T-helper 2 cell treated with Interferon-gamma antibody and Interleukin-4, amounts not matched to agents 5 μg/mL and 100 μg/mL, for 36 hours (primary cell): ENCODE data around the gene MEGF8.

Experiments
- DNase-seq: peaks from one replicate; pipeline ENCODE4 v3.0.0; 2021; ENCODE audit warnings: low spot score
- H3K27ac Mint-ChIP-seq: one replicate; pipeline ENCODE4 v1.8.0; 2021; ENCODE audit warnings: mild to moderate bottlenecking, mixed read lengths
- H3K27me3 Mint-ChIP-seq: one replicate; pipeline ENCODE4 v1.8.0; 2021; ENCODE audit warnings: low read depth, mixed read lengths
- H3K36me3 Mint-ChIP-seq: one replicate; pipeline ENCODE4 v1.8.0; 2021; ENCODE audit warnings: low read depth, mixed read lengths
- H3K4me1 Mint-ChIP-seq: one replicate; pipeline ENCODE4 v1.8.0; 2021; ENCODE audit warnings: low read depth, mixed read lengths
- H3K4me3 Mint-ChIP-seq: one replicate; pipeline ENCODE4 v1.8.0; 2022; ENCODE audit warnings: mild to moderate bottlenecking, moderate library complexity, mixed read lengths
- H3K9me3 Mint-ChIP-seq: one replicate; pipeline ENCODE4 v1.8.0; 2021; ENCODE audit warnings: mixed read lengths

The MEGF8 gene

GRCh38 chr19:42355896-42356295 is 30.5 kb downstream of the MEGF8 start:
- no peak overlapping the region for H3K4me3 Mint-ChIP-seq
- H3K9me3 Mint-ChIP-seq = no peaks in the 10 kb centered on the region
- no peaks in the 10 kb centered on the region for H3K4me1 Mint-ChIP-seq
- no peak for DNase-seq
- H3K27me3 Mint-ChIP-seq = no peaks in the 10 kb centered on the region
- no peak overlapping the region for H3K27ac Mint-ChIP-seq
- no peaks in the 10 kb centered on the region for H3K36me3 Mint-ChIP-seq

- Mint-ChIP-seq H3K36me3 (no peaks in the 10 kb centered on the region), H3K4me1 (no peaks in the 10 kb centered on the region), H3K27me3 (no peaks in the 10 kb centered on the region), H3K9me3 (no peaks in the 10 kb centered on the region), H3K4me3 (no peak overlapping the region), H3K27ac (no peak overlapping the region)
- no peak for DNase-seq
These were observed 31.3 kb downstream of the MEGF8 start for GRCh38 chr19:42356686-42357085.

GRCh38 chr19:42357290-42357689 is 31.9 kb downstream of the MEGF8 start:
- no peaks in the 10 kb centered on the region for H3K27me3 Mint-ChIP-seq
- H3K4me1 Mint-ChIP-seq = no peaks in the 10 kb centered on the region
- H3K4me3 Mint-ChIP-seq = no peak overlapping the region
- no peaks in the 10 kb centered on the region for H3K9me3 Mint-ChIP-seq
- H3K27ac Mint-ChIP-seq = no peak overlapping the region
- no peak for DNase-seq
- no peaks in the 10 kb centered on the region for H3K36me3 Mint-ChIP-seq

- Mint-ChIP-seq H3K4me3 (no peak overlapping the region), H3K27me3 (no peaks in the 10 kb centered on the region), H3K9me3 (peaks cover 4% of the 10 kb centered on the region), H3K4me1 (no peaks in the 10 kb centered on the region), H3K27ac (peak overlapping the region; percentile 11), H3K36me3 (peaks cover 5% of the 10 kb centered on the region)
- no peak for DNase-seq
These were observed 35.5 kb downstream of the MEGF8 start for GRCh38 chr19:42360787-42361544.

GRCh38 chr19:42361545-42361910 is 36.1 kb downstream of the MEGF8 start:
- no peak for DNase-seq
- Mint-ChIP-seq H3K27ac (no peak overlapping the region), H3K4me1 (no peaks in the 10 kb centered on the region), H3K9me3 (peaks cover 4% of the 10 kb centered on the region), H3K4me3 (no peak overlapping the region), H3K36me3 (peaks cover 5% of the 10 kb centered on the region), H3K27me3 (no peaks in the 10 kb centered on the region)

GRCh38 chr19:42362342-42362741 is 36.9 kb downstream of the MEGF8 start:
- peaks cover 5% of the 10 kb centered on the region for H3K36me3 Mint-ChIP-seq
- no peak overlapping the region for H3K4me3 Mint-ChIP-seq
- H3K27me3 Mint-ChIP-seq = no peaks in the 10 kb centered on the region
- H3K9me3 Mint-ChIP-seq = peaks cover 4% of the 10 kb centered on the region
- H3K4me1 Mint-ChIP-seq = no peaks in the 10 kb centered on the region
- no peak for DNase-seq
- H3K27ac Mint-ChIP-seq = no peak overlapping the region

GRCh38 chr19:42362891-42363440 is 37.5 kb downstream of the MEGF8 start:
- H3K27ac Mint-ChIP-seq = no peak overlapping the region
- H3K4me3 Mint-ChIP-seq = no peak overlapping the region
- DNase-seq = no peak
- no peaks in the 10 kb centered on the region for H3K27me3 Mint-ChIP-seq
- peaks cover 5% of the 10 kb centered on the region for H3K36me3 Mint-ChIP-seq
- peaks cover 4% of the 10 kb centered on the region for H3K9me3 Mint-ChIP-seq
- H3K4me1 Mint-ChIP-seq = no peaks in the 10 kb centered on the region

- Mint-ChIP-seq H3K27me3 (no peaks in the 10 kb centered on the region), H3K4me1 (no peaks in the 10 kb centered on the region), H3K27ac (no peak overlapping the region), H3K4me3 (no peak overlapping the region), H3K36me3 (peaks cover 5% of the 10 kb centered on the region), H3K9me3 (peaks cover 4% of the 10 kb centered on the region)
- DNase-seq = no peak
These were observed 38.3 kb downstream of the MEGF8 start for GRCh38 chr19:42363614-42364346.

- Mint-ChIP-seq H3K36me3 (peaks cover 5% of the 10 kb centered on the region), H3K4me3 (no peak overlapping the region), H3K4me1 (no peaks in the 10 kb centered on the region), H3K27ac (no peak overlapping the region), H3K27me3 (no peaks in the 10 kb centered on the region), H3K9me3 (peaks cover 4% of the 10 kb centered on the region)
- no peak for DNase-seq
These were observed 41.2 kb downstream of the MEGF8 start for GRCh38 chr19:42366673-42367072.

GRCh38 chr19:42367929-42368328 is 42.5 kb downstream of the MEGF8 start:
- peaks cover 5% of the 10 kb centered on the region for H3K36me3 Mint-ChIP-seq
- peaks cover 4% of the 10 kb centered on the region for H3K9me3 Mint-ChIP-seq
- no peak overlapping the region for H3K4me3 Mint-ChIP-seq
- H3K27ac Mint-ChIP-seq = no peak overlapping the region
- no peaks in the 10 kb centered on the region for H3K27me3 Mint-ChIP-seq
- H3K4me1 Mint-ChIP-seq = no peaks in the 10 kb centered on the region
- DNase-seq = no peak

GRCh38 chr19:42368360-42368759 is 42.9 kb downstream of the MEGF8 start:
- Mint-ChIP-seq H3K4me1 (no peaks in the 10 kb centered on the region), H3K36me3 (peaks cover 5% of the 10 kb centered on the region), H3K4me3 (no peak overlapping the region), H3K9me3 (peaks cover 4% of the 10 kb centered on the region), H3K27me3 (no peaks in the 10 kb centered on the region), H3K27ac (no peak overlapping the region)
- no peak for DNase-seq

- H3K27me3 Mint-ChIP-seq = no peaks in the 10 kb centered on the region
- no peak overlapping the region for H3K27ac Mint-ChIP-seq
- H3K36me3 Mint-ChIP-seq = peaks cover 2% of the 10 kb centered on the region
- DNase-seq = no peak
- peaks cover 1% of the 10 kb centered on the region for H3K9me3 Mint-ChIP-seq
- no peak overlapping the region for H3K4me3 Mint-ChIP-seq
- H3K4me1 Mint-ChIP-seq = no peaks in the 10 kb centered on the region
These were observed 43.3 kb downstream of the MEGF8 start for GRCh38 chr19:42368765-42369164.

GRCh38 chr19:42369433-42370067 is 44.1 kb downstream of the MEGF8 start:
- H3K27me3 Mint-ChIP-seq = no peaks in the 10 kb centered on the region
- no peaks in the 10 kb centered on the region for H3K9me3 Mint-ChIP-seq
- no peaks in the 10 kb centered on the region for H3K36me3 Mint-ChIP-seq
- H3K4me3 Mint-ChIP-seq = no peak overlapping the region
- no peak overlapping the region for H3K27ac Mint-ChIP-seq
- DNase-seq = no peak
- no peaks in the 10 kb centered on the region for H3K4me1 Mint-ChIP-seq

GRCh38 chr19:42370068-42370520 is 44.7 kb downstream of the MEGF8 start:
- no peak overlapping the region for H3K27ac Mint-ChIP-seq
- no peaks in the 10 kb centered on the region for H3K36me3 Mint-ChIP-seq
- H3K27me3 Mint-ChIP-seq = no peaks in the 10 kb centered on the region
- H3K4me3 Mint-ChIP-seq = no peak overlapping the region
- DNase-seq = no peak
- H3K4me1 Mint-ChIP-seq = no peaks in the 10 kb centered on the region
- no peaks in the 10 kb centered on the region for H3K9me3 Mint-ChIP-seq
